ENCODE data around the gene MBD3L2B.

MBD3L2B gene

GRCh38 chr19:6995054-6995453 is 26.2 kb downstream of the MBD3L2B start:
- H3K36me3 ChIP-seq (ENCODE audit: control insufficient read depth, insufficient read depth, low read length): no peaks in the 10 kb centered on the region
- H3K4me3 ChIP-seq (ENCODE audit: insufficient read depth, low read depth, low read length): no peak overlapping the region
- H3K27ac ChIP-seq (ENCODE audit: insufficient read depth, low read depth, low read length, poor library complexity, severe bottlenecking): no peak overlapping the region
- WGBS, 2 experiments: 40% methylated on average over 1 of the region's 1 CpG
- H3K27me3 ChIP-seq (ENCODE audit: control insufficient read depth, insufficient read depth, low read length, poor library complexity, severe bottlenecking): no peaks in the 10 kb centered on the region
- H3K4me1 ChIP-seq (ENCODE audit: control insufficient read depth, insufficient read depth, low read length): no peaks in the 10 kb centered on the region
- peaks cover 16% of the 10 kb centered on the region for H3K9me3 ChIP-seq (ENCODE audit: control insufficient read depth, low read length)

- no peaks in the 10 kb centered on the region for H3K27me3 ChIP-seq (ENCODE audit: control insufficient read depth, insufficient read depth, low read length, poor library complexity, severe bottlenecking)
- H3K4me1 ChIP-seq (ENCODE audit: control insufficient read depth, insufficient read depth, low read length): no peaks in the 10 kb centered on the region
- H3K4me3 ChIP-seq (ENCODE audit: insufficient read depth, low read depth, low read length): no peak overlapping the region
- no peak overlapping the region for H3K27ac ChIP-seq (ENCODE audit: insufficient read depth, low read depth, low read length, poor library complexity, severe bottlenecking)
- H3K9me3 ChIP-seq (ENCODE audit: control insufficient read depth, low read length): peaks cover 9% of the 10 kb centered on the region
- 61 to 70% methylated on average over 3 of the region's 3 CpGs for WGBS, 2 experiments
- no peaks in the 10 kb centered on the region for H3K36me3 ChIP-seq (ENCODE audit: control insufficient read depth, insufficient read depth, low read length)
Observed at GRCh38 chr19:6988257-6988656, 33.0 kb downstream of the MBD3L2B start.

DNA sequence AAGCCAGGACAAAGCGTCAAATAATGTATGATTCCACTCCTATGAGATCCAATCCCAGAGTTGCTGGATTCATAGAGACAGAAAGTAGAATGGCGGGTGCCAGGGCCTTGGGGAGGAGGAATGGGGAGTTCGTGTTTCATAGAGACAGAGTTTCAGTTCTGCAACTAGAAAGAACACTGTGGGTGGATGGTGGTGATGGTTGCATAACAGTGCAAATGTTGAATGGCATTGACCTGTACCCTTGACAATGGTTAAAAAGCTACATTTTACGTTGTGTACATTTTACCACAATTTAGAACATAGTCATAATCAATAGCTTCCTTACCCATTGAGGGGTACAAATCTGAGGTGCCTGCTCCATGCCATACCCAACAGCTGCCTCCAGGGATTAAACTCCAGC is 33.4 kb downstream of the MBD3L2B start:
- Histone ChIP-seq H3K4me3 (ENCODE audit: insufficient read depth, low read depth, low read length) (no peak overlapping the region), H3K9me3 (ENCODE audit: control insufficient read depth, low read length) (peaks cover 8% of the 10 kb centered on the region), H3K36me3 (ENCODE audit: control insufficient read depth, insufficient read depth, low read length) (no peaks in the 10 kb centered on the region), H3K27ac (ENCODE audit: insufficient read depth, low read depth, low read length, poor library complexity, severe bottlenecking) (no peak overlapping the region), H3K27me3 (ENCODE audit: control insufficient read depth, insufficient read depth, low read length, poor library complexity, severe bottlenecking) (no peaks in the 10 kb centered on the region), H3K4me1 (ENCODE audit: control insufficient read depth, insufficient read depth, low read length) (no peaks in the 10 kb centered on the region)
- 42 to 47% methylated on average over 4 of the region's 4 CpGs for WGBS, 2 experiments

DNA sequence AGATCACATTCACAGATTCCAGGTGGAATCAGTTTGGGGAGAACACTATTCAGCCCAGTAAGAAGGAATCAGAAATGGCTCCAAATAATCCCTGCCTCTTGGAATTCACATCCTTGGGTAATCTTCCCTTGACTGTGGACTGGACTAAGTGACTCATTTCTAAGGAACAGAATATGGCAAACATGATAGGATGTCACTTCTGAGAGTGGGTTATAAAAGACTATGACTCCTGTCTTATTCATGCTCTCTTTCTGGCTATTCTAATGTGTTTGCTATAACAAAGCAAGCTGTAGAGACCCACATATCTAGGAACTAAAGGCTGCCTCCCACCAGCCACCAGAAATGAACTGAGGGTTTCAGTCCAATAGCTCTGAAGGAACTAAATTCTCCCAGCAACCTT is 37.8 kb downstream of the MBD3L2B start:
- Histone ChIP-seq H3K36me3 (ENCODE audit: control insufficient read depth, insufficient read depth, low read length) (no peaks in the 10 kb centered on the region), H3K4me3 (ENCODE audit: insufficient read depth, low read depth, low read length) (no peak overlapping the region), H3K9me3 (ENCODE audit: control insufficient read depth, low read length) (peaks cover 2% of the 10 kb centered on the region), H3K27ac (ENCODE audit: insufficient read depth, low read depth, low read length, poor library complexity, severe bottlenecking) (no peak overlapping the region), H3K27me3 (ENCODE audit: control insufficient read depth, insufficient read depth, low read length, poor library complexity, severe bottlenecking) (no peaks in the 10 kb centered on the region), H3K4me1 (ENCODE audit: control insufficient read depth, insufficient read depth, low read length) (no peaks in the 10 kb centered on the region)

- WGBS, 2 experiments: 74 to 86% methylated on average over 3 of the region's 3 CpGs
- H3K4me3 ChIP-seq (ENCODE audit: insufficient read depth, low read depth, low read length): no peak overlapping the region
- no peaks in the 10 kb centered on the region for H3K36me3 ChIP-seq (ENCODE audit: control insufficient read depth, insufficient read depth, low read length)
- no peak overlapping the region for H3K27ac ChIP-seq (ENCODE audit: insufficient read depth, low read depth, low read length, poor library complexity, severe bottlenecking)
- no peaks in the 10 kb centered on the region for H3K27me3 ChIP-seq (ENCODE audit: control insufficient read depth, insufficient read depth, low read length, poor library complexity, severe bottlenecking)
- no peaks in the 10 kb centered on the region for H3K4me1 ChIP-seq (ENCODE audit: control insufficient read depth, insufficient read depth, low read length)
- H3K9me3 ChIP-seq (ENCODE audit: control insufficient read depth, low read length): peaks cover 4% of the 10 kb centered on the region
Observed at GRCh38 chr19:6979399-6979798, 41.8 kb downstream of the MBD3L2B start.

DNA sequence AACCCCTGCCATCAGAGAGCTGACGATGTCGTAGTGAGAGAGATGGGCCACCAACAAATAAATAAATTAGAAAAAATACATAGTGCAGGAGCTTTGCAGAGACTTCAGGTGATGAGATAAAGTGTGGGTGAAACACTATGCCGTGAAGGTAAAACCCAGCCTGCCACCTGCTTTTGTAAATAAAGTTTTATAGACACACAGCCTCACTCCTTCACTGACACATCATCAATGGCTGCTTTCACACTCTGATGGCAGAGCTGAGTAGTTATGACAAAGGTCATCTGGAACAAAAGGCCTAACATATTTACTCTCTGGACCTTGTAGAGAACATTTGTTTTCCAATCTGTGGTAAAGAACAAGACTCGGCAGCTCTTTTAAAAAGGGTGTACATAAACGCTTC is 45.0 kb downstream of the MBD3L2B start:
- Histone ChIP-seq H3K36me3 (ENCODE audit: control insufficient read depth, insufficient read depth, low read length) (no peaks in the 10 kb centered on the region), H3K27me3 (ENCODE audit: control insufficient read depth, insufficient read depth, low read length, poor library complexity, severe bottlenecking) (no peaks in the 10 kb centered on the region), H3K27ac (ENCODE audit: insufficient read depth, low read depth, low read length, poor library complexity, severe bottlenecking) (no peak overlapping the region), H3K4me3 (ENCODE audit: insufficient read depth, low read depth, low read length) (no peak overlapping the region), H3K4me1 (ENCODE audit: control insufficient read depth, insufficient read depth, low read length) (no peaks in the 10 kb centered on the region), H3K9me3 (ENCODE audit: control insufficient read depth, low read length) (peaks cover 4% of the 10 kb centered on the region)
- WGBS, 2 experiments: 77 to 91% methylated on average over 2 to 5 of the region's 5 CpGs

- Histone ChIP-seq H3K4me1 (ENCODE audit: control insufficient read depth, insufficient read depth, low read length) (no peaks in the 10 kb centered on the region), H3K9me3 (ENCODE audit: control insufficient read depth, low read length) (peaks cover 17% of the 10 kb centered on the region), H3K27ac (ENCODE audit: insufficient read depth, low read depth, low read length, poor library complexity, severe bottlenecking) (no peak overlapping the region), H3K36me3 (ENCODE audit: control insufficient read depth, insufficient read depth, low read length) (no peaks in the 10 kb centered on the region), H3K27me3 (ENCODE audit: control insufficient read depth, insufficient read depth, low read length, poor library complexity, severe bottlenecking) (no peaks in the 10 kb centered on the region), H3K4me3 (ENCODE audit: insufficient read depth, low read depth, low read length) (no peak overlapping the region)
- WGBS, 2 experiments: 73 to 89% methylated on average over 1 of the region's 1 CpG
Observed at GRCh38 chr19:6971366-6971765, 49.9 kb downstream of the MBD3L2B start.

DNA sequence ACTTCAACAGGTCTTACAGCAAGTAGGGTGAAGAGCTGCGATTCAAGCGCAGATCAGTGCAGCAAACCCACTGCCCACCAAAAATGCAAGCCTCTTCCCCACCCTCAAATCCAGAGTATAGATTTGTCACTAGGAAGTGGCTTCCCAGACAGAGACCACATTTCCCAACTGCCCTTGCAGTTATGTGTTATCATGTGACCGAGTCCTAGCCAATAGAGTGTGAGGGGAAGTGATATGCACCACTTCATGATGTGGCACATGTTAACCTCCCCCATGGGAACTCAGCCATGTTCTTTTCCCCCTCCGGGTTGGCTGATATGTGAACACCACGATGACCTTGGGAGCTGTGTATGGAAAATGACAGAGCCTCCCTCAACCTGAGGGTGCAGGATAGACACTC is 50.8 kb downstream of the MBD3L2B start:
- Histone ChIP-seq H3K27me3 (ENCODE audit: control insufficient read depth, insufficient read depth, low read length, poor library complexity, severe bottlenecking) (no peaks in the 10 kb centered on the region), H3K4me1 (ENCODE audit: control insufficient read depth, insufficient read depth, low read length) (no peaks in the 10 kb centered on the region), H3K27ac (ENCODE audit: insufficient read depth, low read depth, low read length, poor library complexity, severe bottlenecking) (no peak overlapping the region), H3K4me3 (ENCODE audit: insufficient read depth, low read depth, low read length) (no peak overlapping the region), H3K9me3 (ENCODE audit: control insufficient read depth, low read length) (peaks cover 15% of the 10 kb centered on the region), H3K36me3 (ENCODE audit: control insufficient read depth, insufficient read depth, low read length) (no peaks in the 10 kb centered on the region)
- WGBS, 2 experiments: 68 to 88% methylated on average over 5 of the region's 5 CpGs

DNA sequence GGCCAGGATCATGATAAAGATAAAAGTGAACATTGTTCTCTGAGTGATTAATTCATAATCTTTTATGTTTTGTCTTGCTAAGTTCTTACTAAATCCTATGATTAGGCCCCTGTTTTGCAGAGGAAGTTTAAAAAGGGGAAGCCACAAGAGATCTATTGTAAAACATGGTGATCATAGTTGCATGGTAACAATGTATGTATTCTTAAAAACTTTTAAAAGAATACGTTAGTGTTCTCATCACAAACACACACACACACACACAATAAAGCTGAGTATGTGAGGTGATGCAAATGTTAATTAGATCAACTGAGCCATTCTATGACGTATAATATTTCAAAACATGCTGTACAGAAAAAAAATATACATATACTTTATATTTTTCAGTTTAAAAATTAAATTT is 51.2 kb downstream of the MBD3L2B start:
- no peak overlapping the region for H3K4me3 ChIP-seq (ENCODE audit: insufficient read depth, low read depth, low read length)
- WGBS, 2 experiments: no CpG with 5 or more reads among the region's 2 CpGs
- peaks cover 15% of the 10 kb centered on the region for H3K9me3 ChIP-seq (ENCODE audit: control insufficient read depth, low read length)
- H3K27me3 ChIP-seq (ENCODE audit: control insufficient read depth, insufficient read depth, low read length, poor library complexity, severe bottlenecking): no peaks in the 10 kb centered on the region
- H3K27ac ChIP-seq (ENCODE audit: insufficient read depth, low read depth, low read length, poor library complexity, severe bottlenecking): no peak overlapping the region
- no peaks in the 10 kb centered on the region for H3K36me3 ChIP-seq (ENCODE audit: control insufficient read depth, insufficient read depth, low read length)
- H3K4me1 ChIP-seq (ENCODE audit: control insufficient read depth, insufficient read depth, low read length): no peaks in the 10 kb centered on the region

- H3K4me3 ChIP-seq (ENCODE audit: insufficient read depth, low read depth, low read length): no peak overlapping the region
- H3K36me3 ChIP-seq (ENCODE audit: control insufficient read depth, insufficient read depth, low read length): no peaks in the 10 kb centered on the region
Observed at GRCh38 chr19:6969490-6969889, 51.7 kb downstream of the MBD3L2B start.

More at GRCh38 chr19:6969490-6969889, 51.7 kb downstream of the MBD3L2B start:
- H3K27me3 ChIP-seq (ENCODE audit: control insufficient read depth, insufficient read depth, low read length, poor library complexity, severe bottlenecking): no peaks in the 10 kb centered on the region
- 56 to 71% methylated on average over 1 of the region's 2 CpGs for WGBS, 2 experiments
- no peaks in the 10 kb centered on the region for H3K4me1 ChIP-seq (ENCODE audit: control insufficient read depth, insufficient read depth, low read length)
- H3K9me3 ChIP-seq (ENCODE audit: control insufficient read depth, low read length): peaks cover 15% of the 10 kb centered on the region
- H3K27ac ChIP-seq (ENCODE audit: insufficient read depth, low read depth, low read length, poor library complexity, severe bottlenecking): no peak overlapping the region

Data from ectodermal cell (in vitro differentiated cells).